Activated T-cell treated with anti-CD3 and anti-CD28 coated beads, Interleukin-2, amount 50 U/mL, for 24 hours (primary cell): ENCODE results near the gene PRSS2.
"Not testable (repeated sequence)": the region's sequence is repeated elsewhere in the genome, so short reads cannot be mapped to it uniquely, and the experiment has no call there.

ENCODE experiments used
- DNase-seq: peaks from one replicate; pipeline ENCODE4 v3.0.0-alpha.2; 2020
- H3K27ac Mint-ChIP-seq: 2 replicates; pipeline ENCODE4 v1.8.0; 2020; ENCODE audit warnings: mild to moderate bottlenecking, mixed read lengths
- H3K27me3 Mint-ChIP-seq: 2 replicates; pipeline ENCODE4 v1.8.0; 2020; ENCODE audit warnings: mixed read lengths
- H3K36me3 Mint-ChIP-seq: 2 replicates; pipeline ENCODE4 v1.8.0; 2020; ENCODE audit warnings: low read depth, mixed read lengths
- H3K4me1 Mint-ChIP-seq: 2 replicates; pipeline ENCODE4 v1.8.0; 2020; ENCODE audit warnings: low read depth, mixed read lengths
- H3K4me3 Mint-ChIP-seq: 2 replicates; pipeline ENCODE4 v1.8.0; 2020; ENCODE audit warnings: mild to moderate bottlenecking, moderate library complexity, mixed read lengths
- H3K9me3 Mint-ChIP-seq: 2 replicates; pipeline ENCODE4 v1.8.0; 2020; ENCODE audit warnings: mixed read lengths

The PRSS2 gene

DNA sequence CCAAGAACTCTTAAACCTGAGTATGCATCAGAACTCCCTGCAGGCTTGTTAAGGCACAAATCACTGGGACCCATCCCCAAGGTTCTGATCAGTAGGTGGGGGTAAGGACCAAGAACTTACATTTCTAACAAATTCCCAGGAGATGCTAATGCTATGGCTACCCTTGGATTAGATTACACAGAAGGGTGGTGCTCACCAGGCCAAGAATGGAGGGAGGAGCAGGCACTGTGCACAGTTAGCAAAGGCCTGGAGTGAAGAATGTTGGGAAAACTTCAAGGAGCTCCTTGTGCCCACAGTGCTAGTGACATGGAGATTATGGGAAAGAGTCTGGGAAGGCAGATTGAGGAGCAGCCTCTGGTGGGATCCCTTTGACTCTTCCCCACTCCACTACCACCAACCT, 1.9 kb downstream of the PRSS2 start:
- H3K27ac Mint-ChIP-seq = no peak overlapping the region
- peaks cover 7% of the 10 kb centered on the region for H3K4me1 Mint-ChIP-seq
- H3K36me3 Mint-ChIP-seq = no peaks in the 10 kb centered on the region
- no peaks in the 10 kb centered on the region for H3K9me3 Mint-ChIP-seq
- no peaks in the 10 kb centered on the region for H3K27me3 Mint-ChIP-seq
- DNase-seq = no peak
- no peak overlapping the region for H3K4me3 Mint-ChIP-seq

DNA sequence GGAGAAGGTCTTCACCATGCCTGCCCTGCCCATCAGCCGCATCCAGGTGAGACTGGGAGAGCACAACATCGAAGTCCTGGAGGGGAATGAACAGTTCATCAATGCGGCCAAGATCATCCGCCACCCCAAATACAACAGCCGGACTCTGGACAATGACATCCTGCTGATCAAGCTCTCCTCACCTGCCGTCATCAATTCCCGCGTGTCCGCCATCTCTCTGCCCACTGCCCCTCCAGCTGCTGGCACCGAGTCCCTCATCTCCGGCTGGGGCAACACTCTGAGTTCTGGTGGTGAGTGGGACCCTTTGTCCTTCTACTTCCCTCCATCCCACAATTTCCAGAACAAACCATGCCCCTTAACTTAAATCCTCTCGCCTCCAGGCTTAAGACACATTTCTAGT, 2.5 kb downstream of the PRSS2 start:
- no peak overlapping the region for H3K4me3 Mint-ChIP-seq
- H3K4me1 Mint-ChIP-seq = peaks cover 7% of the 10 kb centered on the region
- no peaks in the 10 kb centered on the region for H3K27me3 Mint-ChIP-seq
- DNase-seq = no peak
- H3K27ac Mint-ChIP-seq = no peak overlapping the region
- no peaks in the 10 kb centered on the region for H3K9me3 Mint-ChIP-seq
- no peaks in the 10 kb centered on the region for H3K36me3 Mint-ChIP-seq

DNA sequence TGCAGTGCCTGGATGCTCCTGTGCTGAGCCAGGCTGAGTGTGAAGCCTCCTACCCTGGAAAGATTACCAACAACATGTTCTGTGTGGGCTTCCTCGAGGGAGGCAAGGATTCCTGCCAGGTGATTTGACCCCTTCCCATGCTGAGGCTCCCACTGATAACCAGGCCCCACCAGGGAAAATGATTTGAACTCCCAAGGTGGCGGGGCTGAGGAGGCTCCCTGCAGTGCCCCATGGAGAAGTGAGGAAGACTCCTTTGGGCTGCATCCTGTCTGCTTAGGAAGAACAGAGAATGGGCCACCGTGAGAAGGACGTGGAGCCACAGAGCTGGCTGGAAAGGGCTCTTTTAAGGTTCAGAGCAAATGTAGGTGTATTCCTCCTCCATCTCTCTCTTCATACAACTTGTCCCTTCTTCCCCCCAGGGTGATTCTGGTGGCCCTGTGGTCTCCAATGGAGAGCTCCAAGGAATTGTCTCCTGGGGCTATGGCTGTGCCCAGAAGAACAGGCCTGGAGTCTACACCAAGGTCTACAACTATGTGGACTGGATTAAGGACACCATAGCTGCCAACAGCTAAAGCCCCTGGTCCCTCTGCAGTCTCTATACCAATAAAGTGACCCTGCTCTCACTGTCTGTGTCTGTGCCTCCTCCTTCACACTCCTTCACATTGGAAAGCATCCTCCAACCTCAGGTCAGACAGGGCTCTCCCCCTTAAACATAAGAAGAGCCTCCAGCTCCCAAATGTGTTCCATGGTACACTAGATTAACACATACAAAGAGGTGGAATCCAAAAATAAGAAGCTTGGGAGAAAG, 3.4 kb downstream of the PRSS2 start:
- Mint-ChIP-seq H3K27ac (no peak overlapping the region), H3K36me3 (no peaks in the 10 kb centered on the region), H3K4me3 (no peak overlapping the region), H3K4me1 (peaks cover 7% of the 10 kb centered on the region), H3K9me3 (no peaks in the 10 kb centered on the region), H3K27me3 (no peaks in the 10 kb centered on the region)
- DNase-seq = no peak

DNA sequence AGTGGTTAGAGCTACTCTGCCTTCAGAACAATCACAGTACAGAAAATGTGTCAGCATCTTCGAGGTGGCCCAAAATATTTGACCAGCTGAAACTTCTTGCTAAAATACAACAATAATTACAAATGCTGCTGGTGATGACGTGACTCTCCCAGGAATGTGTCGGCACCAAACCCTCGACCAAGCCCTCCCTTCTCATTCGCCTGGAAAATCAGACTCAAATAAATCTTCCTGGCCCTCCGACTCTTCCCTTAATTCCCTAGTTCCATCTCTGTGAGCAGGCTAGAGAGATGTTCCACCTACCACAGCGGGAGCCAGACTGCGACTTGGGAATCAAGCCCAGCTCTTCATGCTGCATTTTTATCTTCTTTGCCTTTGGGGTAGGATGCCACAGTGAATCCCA, 4.1 kb downstream of the PRSS2 start:
- Mint-ChIP-seq H3K4me3 (no peak overlapping the region), H3K27ac (no peak overlapping the region), H3K9me3 (no peaks in the 10 kb centered on the region), H3K27me3 (no peaks in the 10 kb centered on the region), H3K36me3 (no peaks in the 10 kb centered on the region), H3K4me1 (peaks cover 7% of the 10 kb centered on the region)
- DNase-seq = no peak

DNA sequence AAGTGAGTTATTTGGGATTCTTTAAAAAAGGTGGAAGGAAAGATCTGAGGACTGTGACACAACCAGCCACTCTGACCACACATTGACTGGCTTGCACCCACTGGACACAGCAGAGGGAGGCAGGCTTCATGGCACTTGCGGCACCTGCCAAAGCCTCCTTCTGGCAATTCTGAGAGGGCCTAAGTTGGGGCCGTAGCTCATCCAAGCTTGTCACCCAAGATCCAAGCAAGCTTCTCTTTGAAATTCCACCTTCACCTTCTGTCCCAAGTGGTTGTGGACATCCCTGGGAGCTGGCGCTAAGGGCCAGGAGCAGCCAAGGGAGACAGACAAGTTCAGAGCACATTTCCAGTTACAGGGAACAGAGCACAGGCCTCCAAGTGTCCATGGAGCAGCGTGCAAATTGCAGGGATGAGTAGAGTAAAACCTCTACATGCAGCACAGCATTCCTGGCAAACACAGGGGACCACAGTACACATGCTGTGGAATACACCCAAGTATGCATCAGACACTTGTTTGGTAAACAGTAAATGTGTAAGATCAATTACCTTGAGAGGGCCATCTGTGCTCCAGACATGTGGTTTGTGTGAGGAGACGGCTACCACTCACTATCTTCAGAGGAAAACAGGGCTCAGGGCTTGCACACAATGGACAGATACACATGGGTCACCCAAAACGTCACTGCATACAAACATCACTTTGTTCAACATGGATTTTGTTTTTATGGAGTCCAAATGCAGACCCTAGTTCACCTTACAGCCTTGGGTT, 4.8 kb downstream of the PRSS2 start:
- not testable (repeated sequence) for DNase-seq, H3K27ac Mint-ChIP-seq, H3K9me3 Mint-ChIP-seq, H3K4me1 Mint-ChIP-seq, H3K4me3 Mint-ChIP-seq, H3K27me3 Mint-ChIP-seq, H3K36me3 Mint-ChIP-seq

DNA sequence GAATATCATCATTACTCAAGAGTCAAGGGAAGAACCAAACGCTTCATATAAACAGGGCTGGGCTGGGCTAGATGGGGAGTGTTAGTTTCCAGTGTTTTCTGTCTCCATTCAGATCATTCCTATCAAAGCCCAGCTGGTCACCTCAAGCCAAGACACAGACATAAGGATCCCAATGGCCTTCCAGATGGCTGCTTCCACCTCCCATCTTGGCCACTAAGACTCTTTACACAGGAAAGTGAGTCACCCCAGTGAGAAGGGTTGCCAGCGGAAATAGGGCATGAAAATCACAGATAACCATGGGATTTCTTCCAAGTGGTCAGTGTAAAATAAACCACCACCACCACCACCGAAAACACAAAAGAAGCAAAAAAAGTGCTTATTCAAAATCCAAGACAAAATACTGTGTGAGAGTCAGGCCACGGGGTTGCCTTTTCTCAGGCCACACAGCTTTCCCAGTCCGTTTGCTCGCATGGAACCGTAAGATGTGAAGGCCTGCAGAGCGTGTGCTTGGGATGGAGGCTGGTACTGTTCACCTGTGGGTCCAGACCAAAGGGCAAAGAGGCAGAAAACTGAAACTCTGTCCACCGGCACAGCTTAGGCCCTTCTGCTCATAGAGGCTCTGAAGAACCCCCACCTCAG, 5.6 kb downstream of the PRSS2 start:
- no peak overlapping the region for H3K27ac Mint-ChIP-seq
- peaks cover 4% of the 10 kb centered on the region for H3K4me1 Mint-ChIP-seq
- H3K4me3 Mint-ChIP-seq = no peak overlapping the region
- no peaks in the 10 kb centered on the region for H3K36me3 Mint-ChIP-seq
- no peaks in the 10 kb centered on the region for H3K27me3 Mint-ChIP-seq
- H3K9me3 Mint-ChIP-seq = no peaks in the 10 kb centered on the region
- DNase-seq = no peak

DNA sequence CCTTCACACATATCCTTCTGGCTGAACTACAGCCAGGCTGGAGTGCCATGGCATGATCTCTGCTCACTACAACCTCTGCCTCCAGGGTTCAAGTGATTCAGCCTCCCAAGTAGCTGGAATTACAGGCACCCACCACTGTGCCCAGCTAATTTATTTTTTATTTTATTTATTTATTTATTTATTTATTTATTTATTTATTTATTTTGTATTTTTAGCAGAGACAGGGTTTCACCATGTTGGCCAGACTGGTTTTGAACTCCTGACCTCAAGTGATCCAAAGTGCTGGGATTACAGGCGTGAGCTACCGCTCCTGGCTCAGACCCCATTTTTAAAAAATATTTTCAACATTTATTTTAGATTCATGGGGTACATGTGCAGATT, 6.1 kb downstream of the PRSS2 start:
- H3K4me3 Mint-ChIP-seq, DNase-seq, H3K27me3 Mint-ChIP-seq, H3K27ac Mint-ChIP-seq, H3K4me1 Mint-ChIP-seq, H3K36me3 Mint-ChIP-seq, H3K9me3 Mint-ChIP-seq: not testable (repeated sequence)

DNA sequence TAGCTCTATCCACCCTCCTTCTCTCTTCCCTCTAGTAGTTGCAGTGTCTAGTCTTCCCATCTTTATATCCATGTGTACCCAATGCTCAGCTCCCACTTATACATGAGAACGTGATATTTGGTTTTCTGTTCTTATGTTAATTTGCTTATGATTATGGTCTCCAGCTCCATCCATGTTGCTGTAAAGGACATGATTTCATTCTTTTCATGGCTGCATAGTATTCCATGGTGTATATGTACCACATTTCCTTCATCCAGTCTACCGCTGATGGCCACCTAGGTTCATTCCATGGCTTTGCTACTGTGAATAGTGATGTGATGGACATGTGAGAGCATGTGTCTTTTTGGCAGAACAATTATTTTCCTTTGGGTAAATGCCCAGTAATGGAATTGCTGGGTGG, 6.5 kb downstream of the PRSS2 start:
- Mint-ChIP-seq H3K27me3 (no peaks in the 10 kb centered on the region), H3K36me3 (no peaks in the 10 kb centered on the region), H3K4me3 (no peak overlapping the region), H3K27ac (no peak overlapping the region), H3K9me3 (no peaks in the 10 kb centered on the region), H3K4me1 (peaks cover 4% of the 10 kb centered on the region)
- DNase-seq = no peak

DNA sequence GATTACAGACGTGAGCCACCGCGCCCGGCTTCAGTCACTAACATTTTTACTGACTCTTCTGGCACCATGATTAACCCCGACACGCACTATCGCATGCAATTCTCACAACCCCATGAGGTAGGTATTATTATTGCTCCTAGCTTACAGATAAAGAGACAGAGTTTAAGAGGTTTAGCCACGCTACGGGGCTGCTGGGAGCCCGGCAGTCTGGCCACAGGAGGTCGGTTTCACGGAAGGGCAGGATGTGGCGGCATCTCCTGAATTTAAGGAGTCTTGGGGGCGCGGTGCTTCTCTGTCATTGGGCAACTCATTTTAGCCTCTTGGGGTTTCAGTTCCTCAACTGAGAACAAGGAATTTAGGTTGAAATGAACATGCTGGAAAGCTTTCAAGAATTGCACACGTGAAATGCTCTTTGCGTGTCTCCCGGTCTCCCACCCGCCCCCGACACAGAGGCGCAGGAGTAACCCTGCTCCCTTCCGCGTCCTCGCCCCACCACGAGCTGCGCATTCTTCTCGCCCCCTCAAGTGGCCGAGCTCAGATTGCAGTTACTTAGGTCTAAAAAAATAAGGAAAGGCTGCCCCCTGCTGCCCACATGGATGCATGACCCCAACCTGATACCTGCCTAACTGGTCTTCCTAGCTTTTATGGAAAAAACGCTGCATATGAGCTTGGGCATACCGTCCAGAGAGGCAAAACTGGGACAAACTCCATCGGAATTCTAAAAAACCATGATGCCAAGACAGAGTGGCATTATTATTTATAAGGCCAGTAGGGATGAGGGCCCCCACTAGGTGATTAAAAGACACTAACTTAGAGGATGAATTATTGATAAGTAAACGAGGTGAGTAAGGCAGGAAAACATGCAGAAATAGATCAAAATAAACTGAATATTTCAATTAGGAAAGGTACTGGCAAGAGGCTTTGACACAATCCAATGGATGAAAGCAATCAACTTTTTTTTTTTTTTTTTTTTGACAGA, 12.4 kb downstream of the PRSS2 start:
- H3K9me3 Mint-ChIP-seq = no peaks in the 10 kb centered on the region

DNA sequence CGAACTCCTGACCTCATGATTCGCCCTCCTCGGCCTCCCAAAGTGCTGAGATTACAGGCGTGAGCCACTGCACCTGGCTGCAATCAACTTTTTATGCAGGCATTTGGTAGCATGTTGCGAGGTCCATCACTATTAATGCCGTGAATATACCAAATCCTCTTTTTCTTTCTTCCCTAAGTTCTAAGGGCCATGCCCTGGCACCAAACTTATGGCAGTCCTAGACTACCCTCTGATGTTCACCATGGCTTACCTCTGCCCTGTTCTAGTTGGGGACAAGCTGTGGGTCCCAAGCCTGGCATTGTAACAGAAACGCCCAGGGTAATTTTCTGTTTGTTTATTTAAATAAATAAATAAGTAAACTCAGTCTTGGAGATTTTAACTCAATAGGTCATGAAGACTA, 13.3 kb downstream of the PRSS2 start:
- DNase-seq = no peak
- H3K9me3 Mint-ChIP-seq = no peaks in the 10 kb centered on the region
- H3K4me1 Mint-ChIP-seq = peaks cover 12% of the 10 kb centered on the region
- no peak overlapping the region for H3K4me3 Mint-ChIP-seq
- peak overlapping the region; percentile 90 for H3K27ac Mint-ChIP-seq
- no peaks in the 10 kb centered on the region for H3K27me3 Mint-ChIP-seq
- peaks cover 23% of the 10 kb centered on the region for H3K36me3 Mint-ChIP-seq

More for the DNA sequence above, 12.4 kb downstream of the PRSS2 start:
- Mint-ChIP-seq H3K4me1 (peaks cover 12% of the 10 kb centered on the region), H3K27me3 (no peaks in the 10 kb centered on the region), H3K36me3 (peaks cover 14% of the 10 kb centered on the region), H3K4me3 (peak overlapping the region; percentile 72), H3K27ac (peak overlapping the region; percentile 90)
- peak; percentile 81 for DNase-seq

DNA sequence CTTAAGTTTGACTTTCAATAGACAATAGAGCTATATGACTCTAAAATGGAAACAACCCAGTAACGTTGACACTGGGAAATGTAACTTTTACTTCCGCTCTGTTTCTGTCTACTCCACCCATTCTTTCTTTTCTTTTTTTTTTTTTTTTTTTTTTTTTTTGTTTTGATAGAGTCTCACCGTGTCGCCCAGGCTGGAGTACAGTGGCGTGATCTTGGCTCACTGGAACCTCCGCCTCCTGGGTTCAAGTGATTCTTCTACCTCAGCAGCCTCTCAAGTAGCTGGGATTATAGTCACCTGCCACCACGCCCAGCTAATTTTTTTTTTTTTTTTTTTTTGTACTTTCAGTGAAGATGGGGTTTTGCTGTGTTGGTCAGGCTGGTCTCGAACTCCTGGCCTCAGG, 13.9 kb downstream of the PRSS2 start:
- DNase-seq = peak; percentile 38
- H3K36me3 Mint-ChIP-seq = peaks cover 29% of the 10 kb centered on the region
- no peaks in the 10 kb centered on the region for H3K27me3 Mint-ChIP-seq
- H3K4me3 Mint-ChIP-seq = peak overlapping the region; percentile 43
- no peaks in the 10 kb centered on the region for H3K9me3 Mint-ChIP-seq
- peak overlapping the region; percentile 92 for H3K27ac Mint-ChIP-seq
- H3K4me1 Mint-ChIP-seq = peaks cover 12% of the 10 kb centered on the region

DNA sequence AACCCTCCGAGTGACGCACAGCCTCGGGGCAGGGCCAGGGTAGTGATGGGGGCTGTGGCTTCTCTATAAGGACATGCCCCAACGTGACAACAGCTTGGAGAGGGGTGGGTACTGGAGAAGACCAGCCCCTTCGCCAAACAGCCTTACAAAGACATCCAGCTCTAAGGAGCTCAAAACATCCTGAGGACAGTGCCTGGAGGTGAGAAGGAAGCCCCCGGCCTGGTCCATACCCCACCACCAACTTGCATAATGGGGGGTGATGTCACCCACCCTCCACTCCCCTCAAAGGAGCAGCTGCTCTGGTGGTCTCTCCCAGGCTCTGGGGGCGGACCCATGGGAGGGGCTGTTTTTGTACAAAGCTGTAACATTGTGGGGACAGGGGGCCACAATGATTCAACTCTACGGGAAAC, 15.1 kb downstream of the PRSS2 start:
- H3K27ac Mint-ChIP-seq = peak overlapping the region; percentile 92
- no peaks in the 10 kb centered on the region for H3K9me3 Mint-ChIP-seq
- no peaks in the 10 kb centered on the region for H3K27me3 Mint-ChIP-seq
- H3K4me3 Mint-ChIP-seq = peak overlapping the region; percentile 86
- peaks cover 18% of the 10 kb centered on the region for H3K4me1 Mint-ChIP-seq
- peak; percentile 72 for DNase-seq
- H3K36me3 Mint-ChIP-seq = peaks cover 41% of the 10 kb centered on the region

DNA sequence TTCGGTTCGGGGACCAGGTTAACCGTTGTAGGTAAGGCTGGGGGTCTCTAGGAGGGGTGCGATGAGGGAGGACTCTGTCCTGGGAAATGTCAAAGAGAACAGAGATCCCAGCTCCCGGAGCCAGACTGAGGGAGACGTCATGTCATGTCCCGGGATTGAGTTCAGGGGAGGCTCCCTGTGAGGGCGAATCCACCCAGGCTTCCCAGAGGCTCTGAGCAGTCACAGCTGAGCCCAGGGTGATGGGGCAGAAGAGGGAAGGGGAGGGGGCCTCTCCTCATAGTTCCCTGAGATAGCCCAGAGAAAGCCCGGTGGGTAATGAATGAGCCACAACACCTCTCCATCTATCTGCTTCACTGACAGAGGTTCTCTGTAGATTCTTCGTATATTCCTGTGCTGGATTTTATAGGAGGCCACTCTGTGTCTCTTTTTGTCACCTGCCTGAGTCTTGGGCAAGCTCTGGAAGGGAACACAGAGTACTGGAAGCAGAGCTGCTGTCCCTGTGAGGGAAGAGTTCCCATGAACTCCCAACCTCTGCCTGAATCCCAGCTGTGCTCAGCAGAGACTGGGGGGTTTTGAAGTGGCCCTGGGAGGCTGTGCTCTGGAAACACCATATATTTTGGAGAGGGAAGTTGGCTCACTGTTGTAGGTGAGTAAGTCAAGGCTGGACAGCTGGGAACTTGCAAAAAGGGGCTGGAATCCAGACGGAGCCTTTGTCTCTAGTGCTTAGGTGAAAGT, 16.4 kb downstream of the PRSS2 start:
- peak; percentile 41 for DNase-seq
- Mint-ChIP-seq H3K4me1 (peaks cover 25% of the 10 kb centered on the region), H3K9me3 (no peaks in the 10 kb centered on the region), H3K27me3 (no peaks in the 10 kb centered on the region), H3K27ac (peak overlapping the region; percentile 96), H3K4me3 (peak overlapping the region; percentile 86), H3K36me3 (peaks cover 54% of the 10 kb centered on the region)
